Measurements from ENCODE around the gene TBL1X.

Gene TBL1X

GRCh38 chrX:9464435-9465371 is at the start of gene TBL1X:
TBL1X (plus strand) TSS chrX:9465058; CDS start chrX:9653587, 188,529 bp downstream.
- H3K27me3 ChIP-seq (ENCODE audit: control insufficient read depth in 1 of 2, insufficient read depth in 2 of 2, low read length in 2 of 2), result no peaks in the 10 kb centered on the region

GRCh38 chrX:9416562-9417348 is 48.1 kb upstream of the TBL1X start:
- no peak overlapping the region for H3K27ac ChIP-seq (ENCODE audit: low read depth, low read length)
- H3K9ac ChIP-seq (ENCODE audit: low read depth in 1 of 2, low read length in 2 of 2), result no peak overlapping the region
- no peaks in the 10 kb centered on the region for H3K9me3 ChIP-seq (ENCODE audit: control insufficient read depth in 1 of 2, low read length in 2 of 2)
- H3K36me3 ChIP-seq (ENCODE audit: control insufficient read depth in 1 of 2, insufficient read depth in 2 of 2, low read length in 2 of 2), result no peaks in the 10 kb centered on the region
- H3K4me3 ChIP-seq (ENCODE audit: low read depth in 1 of 2, low read length in 2 of 2), result no peak overlapping the region
- H3K27me3 ChIP-seq (ENCODE audit: control insufficient read depth in 1 of 2, insufficient read depth in 2 of 2, low read length in 2 of 2), result no peaks in the 10 kb centered on the region
- no peaks in the 10 kb centered on the region for H3K4me1 ChIP-seq (ENCODE audit: control insufficient read depth in 1 of 2, insufficient read depth in 2 of 2, low read length in 2 of 2)

More at GRCh38 chrX:9464435-9465371, at the start of gene TBL1X:
- Histone ChIP-seq H3K27ac (ENCODE audit: low read depth, low read length) (peak within 1 kb of the TSS; percentile 42), H3K36me3 (ENCODE audit: control insufficient read depth in 1 of 2, insufficient read depth in 2 of 2, low read length in 2 of 2) (no peaks in the 10 kb centered on the region), H3K9me3 (ENCODE audit: control insufficient read depth in 1 of 2, low read length in 2 of 2) (no peaks in the 10 kb centered on the region), H3K9ac (ENCODE audit: low read depth in 1 of 2, low read length in 2 of 2) (no peak within 1 kb of the TSS), H3K4me1 (ENCODE audit: control insufficient read depth in 1 of 2, insufficient read depth in 2 of 2, low read length in 2 of 2) (peaks cover 0 to 20% of the 10 kb centered on the region in 2 donors), H3K4me3 (ENCODE audit: low read depth in 1 of 2, low read length in 2 of 2) (peak within 1 kb of the TSS; percentile 50 to 64)

- H3K9me3 ChIP-seq (ENCODE audit: control insufficient read depth in 1 of 2, low read length in 2 of 2), result no peaks in the 10 kb centered on the region
- H3K36me3 ChIP-seq (ENCODE audit: control insufficient read depth in 1 of 2, insufficient read depth in 2 of 2, low read length in 2 of 2), result no peaks in the 10 kb centered on the region
- H3K9ac ChIP-seq (ENCODE audit: low read depth in 1 of 2, low read length in 2 of 2), result no peak overlapping the region
- H3K4me1 ChIP-seq (ENCODE audit: control insufficient read depth in 1 of 2, insufficient read depth in 2 of 2, low read length in 2 of 2), result no peaks in the 10 kb centered on the region
- no peaks in the 10 kb centered on the region for H3K27me3 ChIP-seq (ENCODE audit: control insufficient read depth in 1 of 2, insufficient read depth in 2 of 2, low read length in 2 of 2)
- H3K4me3 ChIP-seq (ENCODE audit: low read depth in 1 of 2, low read length in 2 of 2), result no peak overlapping the region
- no peak overlapping the region for H3K27ac ChIP-seq (ENCODE audit: low read depth, low read length)
These were observed 46.6 kb upstream of the TBL1X start for GRCh38 chrX:9418262-9418661.

- Histone ChIP-seq H3K36me3 (ENCODE audit: control insufficient read depth in 1 of 2, insufficient read depth in 2 of 2, low read length in 2 of 2) (no peaks in the 10 kb centered on the region), H3K9ac (ENCODE audit: low read depth in 1 of 2, low read length in 2 of 2) (no peak overlapping the region), H3K9me3 (ENCODE audit: control insufficient read depth in 1 of 2, low read length in 2 of 2) (no peaks in the 10 kb centered on the region), H3K4me1 (ENCODE audit: control insufficient read depth in 1 of 2, insufficient read depth in 2 of 2, low read length in 2 of 2) (no peaks in the 10 kb centered on the region), H3K27ac (ENCODE audit: low read depth, low read length) (no peak overlapping the region), H3K27me3 (ENCODE audit: control insufficient read depth in 1 of 2, insufficient read depth in 2 of 2, low read length in 2 of 2) (no peaks in the 10 kb centered on the region), H3K4me3 (ENCODE audit: low read depth in 1 of 2, low read length in 2 of 2) (no peak overlapping the region)
These were observed 44.3 kb upstream of the TBL1X start for GRCh38 chrX:9420275-9421265.

- Histone ChIP-seq H3K4me3 (ENCODE audit: low read depth in 1 of 2, low read length in 2 of 2) (no peak overlapping the region), H3K27me3 (ENCODE audit: control insufficient read depth in 1 of 2, insufficient read depth in 2 of 2, low read length in 2 of 2) (no peaks in the 10 kb centered on the region), H3K36me3 (ENCODE audit: control insufficient read depth in 1 of 2, insufficient read depth in 2 of 2, low read length in 2 of 2) (no peaks in the 10 kb centered on the region), H3K4me1 (ENCODE audit: control insufficient read depth in 1 of 2, insufficient read depth in 2 of 2, low read length in 2 of 2) (no peaks in the 10 kb centered on the region), H3K27ac (ENCODE audit: low read depth, low read length) (no peak overlapping the region), H3K9me3 (ENCODE audit: control insufficient read depth in 1 of 2, low read length in 2 of 2) (no peaks in the 10 kb centered on the region), H3K9ac (ENCODE audit: low read depth in 1 of 2, low read length in 2 of 2) (no peak overlapping the region)
These were observed 35.1 kb upstream of the TBL1X start for GRCh38 chrX:9429767-9430166.

GRCh38 chrX:9430346-9430921 is 34.4 kb upstream of the TBL1X start:
- Histone ChIP-seq H3K27me3 (ENCODE audit: control insufficient read depth in 1 of 2, insufficient read depth in 2 of 2, low read length in 2 of 2) (no peaks in the 10 kb centered on the region), H3K9ac (ENCODE audit: low read depth in 1 of 2, low read length in 2 of 2) (no peak overlapping the region), H3K4me3 (ENCODE audit: low read depth in 1 of 2, low read length in 2 of 2) (no peak overlapping the region), H3K9me3 (ENCODE audit: control insufficient read depth in 1 of 2, low read length in 2 of 2) (no peaks in the 10 kb centered on the region), H3K36me3 (ENCODE audit: control insufficient read depth in 1 of 2, insufficient read depth in 2 of 2, low read length in 2 of 2) (no peaks in the 10 kb centered on the region), H3K27ac (ENCODE audit: low read depth, low read length) (no peak overlapping the region), H3K4me1 (ENCODE audit: control insufficient read depth in 1 of 2, insufficient read depth in 2 of 2, low read length in 2 of 2) (no peaks in the 10 kb centered on the region)

GRCh38 chrX:9431281-9431680 is 33.6 kb upstream of the TBL1X start:
- Histone ChIP-seq H3K27ac (ENCODE audit: low read depth, low read length) (no peak overlapping the region), H3K9me3 (ENCODE audit: control insufficient read depth in 1 of 2, low read length in 2 of 2) (no peaks in the 10 kb centered on the region), H3K27me3 (ENCODE audit: control insufficient read depth in 1 of 2, insufficient read depth in 2 of 2, low read length in 2 of 2) (no peaks in the 10 kb centered on the region), H3K4me3 (ENCODE audit: low read depth in 1 of 2, low read length in 2 of 2) (no peak overlapping the region), H3K9ac (ENCODE audit: low read depth in 1 of 2, low read length in 2 of 2) (no peak overlapping the region), H3K36me3 (ENCODE audit: control insufficient read depth in 1 of 2, insufficient read depth in 2 of 2, low read length in 2 of 2) (no peaks in the 10 kb centered on the region), H3K4me1 (ENCODE audit: control insufficient read depth in 1 of 2, insufficient read depth in 2 of 2, low read length in 2 of 2) (no peaks in the 10 kb centered on the region)

- Histone ChIP-seq H3K9me3 (ENCODE audit: control insufficient read depth in 1 of 2, low read length in 2 of 2) (no peaks in the 10 kb centered on the region), H3K27ac (ENCODE audit: low read depth, low read length) (no peak overlapping the region), H3K9ac (ENCODE audit: low read depth in 1 of 2, low read length in 2 of 2) (no peak overlapping the region), H3K27me3 (ENCODE audit: control insufficient read depth in 1 of 2, insufficient read depth in 2 of 2, low read length in 2 of 2) (no peaks in the 10 kb centered on the region), H3K36me3 (ENCODE audit: control insufficient read depth in 1 of 2, insufficient read depth in 2 of 2, low read length in 2 of 2) (no peaks in the 10 kb centered on the region), H3K4me3 (ENCODE audit: low read depth in 1 of 2, low read length in 2 of 2) (no peak overlapping the region), H3K4me1 (ENCODE audit: control insufficient read depth in 1 of 2, insufficient read depth in 2 of 2, low read length in 2 of 2) (no peaks in the 10 kb centered on the region)
These were observed 31.3 kb upstream of the TBL1X start for GRCh38 chrX:9433596-9433995.

GRCh38 chrX:9434051-9434550 is 30.8 kb upstream of the TBL1X start:
- H3K4me3 ChIP-seq (ENCODE audit: low read depth in 1 of 2, low read length in 2 of 2), result no peak overlapping the region

More at GRCh38 chrX:9434051-9434550, 30.8 kb upstream of the TBL1X start:
- no peak overlapping the region for H3K9ac ChIP-seq (ENCODE audit: low read depth in 1 of 2, low read length in 2 of 2)
- no peaks in the 10 kb centered on the region for H3K9me3 ChIP-seq (ENCODE audit: control insufficient read depth in 1 of 2, low read length in 2 of 2)
- H3K27me3 ChIP-seq (ENCODE audit: control insufficient read depth in 1 of 2, insufficient read depth in 2 of 2, low read length in 2 of 2), result no peaks in the 10 kb centered on the region
- no peak overlapping the region for H3K27ac ChIP-seq (ENCODE audit: low read depth, low read length)
- H3K36me3 ChIP-seq (ENCODE audit: control insufficient read depth in 1 of 2, insufficient read depth in 2 of 2, low read length in 2 of 2), result no peaks in the 10 kb centered on the region
- H3K4me1 ChIP-seq (ENCODE audit: control insufficient read depth in 1 of 2, insufficient read depth in 2 of 2, low read length in 2 of 2), result no peaks in the 10 kb centered on the region

All from duodenal mucosa (tissue), 2 donors.